ENCODE results near the gene ZYX.
A peak's percentile ranks its signal among the peaks of the same experiment; 100 is the strongest.
"Not testable (repeated sequence)": the region's sequence is repeated elsewhere in the genome, so short reads cannot be mapped to it uniquely, and the experiment has no call there.

ZYX gene

DNA sequence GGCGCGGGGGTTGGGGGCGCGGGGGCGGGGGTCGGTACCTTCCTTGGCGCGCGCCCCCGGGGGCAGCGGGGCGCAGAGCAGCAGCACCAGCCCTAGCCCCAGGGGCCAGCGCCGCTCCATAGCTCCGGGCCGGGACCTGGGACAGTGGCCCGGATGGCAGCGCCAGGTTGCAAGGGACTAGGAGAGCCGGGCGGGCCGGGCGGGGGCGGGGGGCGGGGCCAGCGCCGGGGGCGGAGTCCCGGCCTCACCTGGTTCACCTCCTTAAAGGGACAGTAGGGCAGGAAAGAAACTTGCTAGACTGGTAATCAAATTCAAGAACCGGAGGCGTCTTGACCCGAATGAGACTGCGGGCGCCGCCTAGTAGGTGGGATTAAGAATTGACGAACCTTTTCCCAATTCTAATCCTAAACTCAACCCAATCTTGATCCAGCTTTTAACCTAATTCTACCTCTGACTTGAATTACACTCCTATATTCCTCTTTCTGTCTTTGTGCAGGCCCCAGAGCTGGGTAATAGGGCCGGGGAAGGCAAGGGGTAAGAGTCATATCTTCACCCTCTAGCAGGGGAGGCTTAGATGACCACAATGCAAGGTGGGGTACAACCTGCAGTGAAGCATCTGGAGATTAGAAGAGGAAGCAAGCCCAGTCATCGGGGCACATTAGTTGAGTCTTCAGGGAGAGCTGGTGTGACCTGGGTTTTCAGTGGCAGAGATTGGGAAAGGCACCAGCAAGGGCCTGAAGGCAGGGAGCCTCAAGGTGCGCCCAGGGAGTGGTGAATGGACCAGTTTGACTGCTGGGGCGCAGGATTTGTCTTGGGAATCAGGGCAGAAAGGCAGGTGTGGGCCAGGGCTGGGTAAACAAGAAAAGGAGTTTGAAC, 27.8 kb downstream of the ZYX start, which contains the start of gene EPHA1:
Gene EPHA1 (minus strand): TSS at position 171 of the 876 bp plus-strand sequence. CDS start 51 bp downstream, at position 120.
- DNase-seq = peak; percentile 42
- peak within 1 kb of the TSS; percentile 86 for H3K4me3 Mint-ChIP-seq
- peaks cover 20% of the 10 kb centered on the region for H3K27me3 Mint-ChIP-seq (ENCODE audit: low read depth, poor library complexity)
- peaks cover 84% of the 10 kb centered on the region for H3K4me1 Mint-ChIP-seq
- TF ChIP-seq CTCF (IDR thresholded peaks at IDR 0.05) = peak; percentile 36
- no peaks in the 10 kb centered on the region for H3K9me3 Mint-ChIP-seq
- H3K27ac Mint-ChIP-seq = peak within 1 kb of the TSS; percentile 49
- H3K36me3 Mint-ChIP-seq (ENCODE audit: low read depth) = no peaks in the 10 kb centered on the region

DNA sequence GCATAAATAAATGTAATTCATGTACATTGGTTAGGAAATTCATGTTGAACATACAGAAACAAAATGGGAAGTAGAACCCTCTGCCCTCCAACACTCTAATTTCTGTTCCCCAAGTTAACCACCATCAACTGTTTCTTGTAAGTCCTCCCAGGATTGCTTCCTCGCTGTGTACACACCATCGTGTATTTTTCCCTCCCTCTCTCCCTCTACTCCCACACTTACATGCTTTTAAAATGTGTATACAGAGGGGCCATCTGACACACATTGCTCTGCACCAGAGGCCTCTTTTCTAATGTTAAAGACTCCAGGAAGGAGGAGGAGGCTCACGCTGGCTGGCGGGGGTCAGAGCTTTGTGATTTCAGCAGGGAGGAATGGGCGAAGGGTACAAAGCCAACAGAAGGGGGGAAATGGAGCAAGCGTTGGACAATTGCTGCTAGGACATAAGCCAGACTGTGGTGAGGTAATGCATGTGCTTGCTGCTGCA, 29.4 kb downstream of the ZYX start:
- Mint-ChIP-seq H3K36me3 (ENCODE audit: low read depth) (no peaks in the 10 kb centered on the region), H3K27ac (no peak overlapping the region), H3K4me3 (peak overlapping the region; percentile 86), H3K9me3 (no peaks in the 10 kb centered on the region), H3K27me3 (ENCODE audit: low read depth, poor library complexity) (peaks cover 20% of the 10 kb centered on the region), H3K4me1 (peaks cover 86% of the 10 kb centered on the region)
- TF ChIP-seq CTCF (IDR thresholded peaks at IDR 0.05) = no peak
- no peak for DNase-seq

GRCh38 chr7:143411976-143412708, 31.0 kb downstream of the ZYX start:
- no peak overlapping the region for H3K27ac Mint-ChIP-seq
- H3K4me3 Mint-ChIP-seq = no peak overlapping the region
- no peaks in the 10 kb centered on the region for H3K36me3 Mint-ChIP-seq (ENCODE audit: low read depth)
- no peaks in the 10 kb centered on the region for H3K9me3 Mint-ChIP-seq
- TF ChIP-seq CTCF (IDR thresholded peaks at IDR 0.05) = no peak
- H3K27me3 Mint-ChIP-seq (ENCODE audit: low read depth, poor library complexity) = peaks cover 20% of the 10 kb centered on the region
- peaks cover 81% of the 10 kb centered on the region for H3K4me1 Mint-ChIP-seq
- no peak for DNase-seq

- Mint-ChIP-seq H3K4me1 (peaks cover 71% of the 10 kb centered on the region), H3K27me3 (ENCODE audit: low read depth, poor library complexity) (peaks cover 14% of the 10 kb centered on the region), H3K9me3 (no peaks in the 10 kb centered on the region), H3K4me3 (no peak overlapping the region), H3K36me3 (ENCODE audit: low read depth) (no peaks in the 10 kb centered on the region), H3K27ac (no peak overlapping the region)
- TF ChIP-seq CTCF (IDR thresholded peaks at IDR 0.05) = no peak
- DNase-seq = no peak
Observed at GRCh38 chr7:143413123-143413522, 32.0 kb downstream of the ZYX start.

DNA sequence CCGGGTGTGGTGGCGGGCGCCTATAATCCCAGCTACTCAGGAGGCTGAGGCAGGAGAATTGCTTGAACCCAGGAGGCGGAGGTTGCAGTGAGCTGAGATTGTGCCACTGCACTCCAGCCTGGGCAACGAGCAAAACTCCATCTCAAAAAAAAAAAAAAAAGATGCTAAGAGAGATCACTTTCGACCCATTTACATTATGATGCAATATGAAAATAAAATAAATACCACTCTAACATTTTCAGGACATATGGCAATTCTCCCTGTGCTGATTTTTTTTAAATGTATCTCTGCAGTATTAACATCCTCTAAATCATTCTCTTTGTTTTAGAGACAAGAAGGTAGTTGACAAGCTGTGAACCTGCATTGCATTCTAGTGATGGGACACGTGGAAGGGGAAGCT, 34.1 kb downstream of the ZYX start:
- H3K36me3 Mint-ChIP-seq (ENCODE audit: low read depth); H3K4me3 Mint-ChIP-seq; H3K9me3 Mint-ChIP-seq; DNase-seq; H3K27ac Mint-ChIP-seq: not testable (repeated sequence)
- Mint-ChIP-seq H3K4me1 (peaks cover 55% of the 10 kb centered on the region), H3K27me3 (ENCODE audit: low read depth, poor library complexity) (peaks cover 16% of the 10 kb centered on the region)

GRCh38 chr7:143415742-143416397, 34.7 kb downstream of the ZYX start:
- Mint-ChIP-seq H3K27ac (no peak overlapping the region), H3K9me3 (peaks cover 11% of the 10 kb centered on the region), H3K4me1 (peaks cover 48% of the 10 kb centered on the region), H3K27me3 (ENCODE audit: low read depth, poor library complexity) (peaks cover 14% of the 10 kb centered on the region), H3K4me3 (no peak overlapping the region), H3K36me3 (ENCODE audit: low read depth) (no peaks in the 10 kb centered on the region)
- DNase-seq = no peak
- TF ChIP-seq CTCF (IDR thresholded peaks at IDR 0.05) = no peak

Measured in nephron progenitor cell (in vitro differentiated cells).